ENCODE measurements around the gene ANKS1B.

Gene ANKS1B

DNA sequence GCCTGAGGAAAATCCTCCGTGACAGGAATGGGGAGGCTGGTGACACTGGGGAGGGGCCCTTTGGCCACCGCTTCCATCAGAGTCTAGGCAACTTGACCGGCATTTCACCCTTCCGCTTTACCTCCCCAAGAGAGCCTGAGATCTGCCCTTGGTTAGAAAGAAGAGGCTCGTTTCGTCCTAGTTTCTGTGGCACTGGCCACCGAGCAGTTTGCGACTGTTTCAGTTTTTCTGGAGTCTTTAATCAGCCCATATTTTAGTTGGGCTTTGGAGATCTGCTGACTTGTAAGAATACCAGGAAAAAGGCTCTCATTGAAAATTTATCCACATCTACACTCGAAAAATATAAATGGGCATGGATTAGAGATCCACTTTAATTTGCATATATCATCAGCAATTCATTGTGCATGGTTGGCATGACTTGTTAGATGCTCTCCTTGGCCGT, 414 bp upstream of the ANKS1B start (continued):
- TF ChIP-seq, protein P1, sequence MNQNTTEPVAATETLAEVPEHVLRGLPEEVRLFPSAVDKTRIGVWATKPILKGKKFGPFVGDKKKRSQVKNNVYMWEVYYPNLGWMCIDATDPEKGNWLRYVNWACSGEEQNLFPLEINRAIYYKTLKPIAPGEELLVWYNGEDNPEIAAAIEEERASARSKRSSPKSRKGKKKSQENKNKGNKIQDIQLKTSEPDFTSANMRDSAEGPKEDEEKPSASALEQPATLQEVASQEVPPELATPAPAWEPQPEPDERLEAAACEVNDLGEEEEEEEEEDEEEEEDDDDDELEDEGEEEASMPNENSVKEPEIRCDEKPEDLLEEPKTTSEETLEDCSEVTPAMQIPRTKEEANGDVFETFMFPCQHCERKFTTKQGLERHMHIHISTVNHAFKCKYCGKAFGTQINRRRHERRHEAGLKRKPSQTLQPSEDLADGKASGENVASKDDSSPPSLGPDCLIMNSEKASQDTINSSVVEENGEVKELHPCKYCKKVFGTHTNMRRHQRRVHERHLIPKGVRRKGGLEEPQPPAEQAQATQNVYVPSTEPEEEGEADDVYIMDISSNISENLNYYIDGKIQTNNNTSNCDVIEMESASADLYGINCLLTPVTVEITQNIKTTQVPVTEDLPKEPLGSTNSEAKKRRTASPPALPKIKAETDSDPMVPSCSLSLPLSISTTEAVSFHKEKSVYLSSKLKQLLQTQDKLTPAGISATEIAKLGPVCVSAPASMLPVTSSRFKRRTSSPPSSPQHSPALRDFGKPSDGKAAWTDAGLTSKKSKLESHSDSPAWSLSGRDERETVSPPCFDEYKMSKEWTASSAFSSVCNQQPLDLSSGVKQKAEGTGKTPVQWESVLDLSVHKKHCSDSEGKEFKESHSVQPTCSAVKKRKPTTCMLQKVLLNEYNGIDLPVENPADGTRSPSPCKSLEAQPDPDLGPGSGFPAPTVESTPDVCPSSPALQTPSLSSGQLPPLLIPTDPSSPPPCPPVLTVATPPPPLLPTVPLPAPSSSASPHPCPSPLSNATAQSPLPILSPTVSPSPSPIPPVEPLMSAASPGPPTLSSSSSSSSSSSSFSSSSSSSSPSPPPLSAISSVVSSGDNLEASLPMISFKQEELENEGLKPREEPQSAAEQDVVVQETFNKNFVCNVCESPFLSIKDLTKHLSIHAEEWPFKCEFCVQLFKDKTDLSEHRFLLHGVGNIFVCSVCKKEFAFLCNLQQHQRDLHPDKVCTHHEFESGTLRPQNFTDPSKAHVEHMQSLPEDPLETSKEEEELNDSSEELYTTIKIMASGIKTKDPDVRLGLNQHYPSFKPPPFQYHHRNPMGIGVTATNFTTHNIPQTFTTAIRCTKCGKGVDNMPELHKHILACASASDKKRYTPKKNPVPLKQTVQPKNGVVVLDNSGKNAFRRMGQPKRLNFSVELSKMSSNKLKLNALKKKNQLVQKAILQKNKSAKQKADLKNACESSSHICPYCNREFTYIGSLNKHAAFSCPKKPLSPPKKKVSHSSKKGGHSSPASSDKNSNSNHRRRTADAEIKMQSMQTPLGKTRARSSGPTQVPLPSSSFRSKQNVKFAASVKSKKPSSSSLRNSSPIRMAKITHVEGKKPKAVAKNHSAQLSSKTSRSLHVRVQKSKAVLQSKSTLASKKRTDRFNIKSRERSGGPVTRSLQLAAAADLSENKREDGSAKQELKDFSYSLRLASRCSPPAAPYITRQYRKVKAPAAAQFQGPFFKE (tag by site-specific recombination; IDR thresholded peaks at IDR 0.05; ENCODE audit: borderline replicate concordance), result no peak
- TF ChIP-seq, protein P2, sequence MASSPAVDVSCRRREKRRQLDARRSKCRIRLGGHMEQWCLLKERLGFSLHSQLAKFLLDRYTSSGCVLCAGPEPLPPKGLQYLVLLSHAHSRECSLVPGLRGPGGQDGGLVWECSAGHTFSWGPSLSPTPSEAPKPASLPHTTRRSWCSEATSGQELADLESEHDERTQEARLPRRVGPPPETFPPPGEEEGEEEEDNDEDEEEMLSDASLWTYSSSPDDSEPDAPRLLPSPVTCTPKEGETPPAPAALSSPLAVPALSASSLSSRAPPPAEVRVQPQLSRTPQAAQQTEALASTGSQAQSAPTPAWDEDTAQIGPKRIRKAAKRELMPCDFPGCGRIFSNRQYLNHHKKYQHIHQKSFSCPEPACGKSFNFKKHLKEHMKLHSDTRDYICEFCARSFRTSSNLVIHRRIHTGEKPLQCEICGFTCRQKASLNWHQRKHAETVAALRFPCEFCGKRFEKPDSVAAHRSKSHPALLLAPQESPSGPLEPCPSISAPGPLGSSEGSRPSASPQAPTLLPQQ (tag by site-specific recombination; IDR thresholded peaks at IDR 0.05), result no peak; the same call in 1 of the 2 replicates
- TF ChIP-seq ZNF629 (tag by site-specific recombination; IDR thresholded peaks at IDR 0.05) (no peak), HOXC10 (CRISPR knock-in tag; IDR thresholded peaks at IDR 0.05) (no peak), ZBTB7A (tag by site-specific recombination; IDR thresholded peaks at IDR 0.05; ENCODE audit: low read depth) (no peak), ZNF10 (tag by site-specific recombination; IDR thresholded peaks at IDR 0.05) (no peak), ZNF670 (tag by site-specific recombination; IDR thresholded peaks at IDR 0.05; ENCODE audit: low read depth) (no peak), TRIM28 (IDR thresholded peaks at IDR 0.05; ENCODE audit: borderline replicate concordance, low read length) (no peak), PBX3 (CRISPR knock-in tag; IDR thresholded peaks at IDR 0.05) (no peak), ZNF777 (tag by site-specific recombination; IDR thresholded peaks at IDR 0.05; ENCODE audit: borderline replicate concordance) (no peak), ZNF837 (tag by site-specific recombination; IDR thresholded peaks at IDR 0.05) (no peak), YY1 (tag by site-specific recombination; IDR thresholded peaks at IDR 0.05) (no peak), PRDM4 (tag by site-specific recombination; IDR thresholded peaks at IDR 0.05) (peak; percentile 25; the same call in 1 of the 2 replicates), ZNF660 (tag by site-specific recombination; IDR thresholded peaks at IDR 0.05) (peak; percentile 14; the same call in 1 of the 2 replicates), KLF16 (tag by site-specific recombination; IDR thresholded peaks at IDR 0.05) (0 out of 2 replicates have a peak, but pooled peaks have one; percentile 24), OSR2 (tag by site-specific recombination; IDR thresholded peaks at IDR 0.05) (no peak), HOXD13 (CRISPR knock-in tag; IDR thresholded peaks at IDR 0.05; ENCODE audit: borderline replicate concordance) (no peak), GLIS2 (tag by site-specific recombination; IDR thresholded peaks at IDR 0.05) (peak; percentile 4; the same call in 1 of the 2 replicates), ZIC2 (tag by site-specific recombination; IDR thresholded peaks at IDR 0.05) (no peak), FEZF1 (tag by site-specific recombination; IDR thresholded peaks at IDR 0.05) (no peak), ZSCAN23 (tag by site-specific recombination; IDR thresholded peaks at IDR 0.05) (no peak)
- TF ChIP-seq, protein P3, sequence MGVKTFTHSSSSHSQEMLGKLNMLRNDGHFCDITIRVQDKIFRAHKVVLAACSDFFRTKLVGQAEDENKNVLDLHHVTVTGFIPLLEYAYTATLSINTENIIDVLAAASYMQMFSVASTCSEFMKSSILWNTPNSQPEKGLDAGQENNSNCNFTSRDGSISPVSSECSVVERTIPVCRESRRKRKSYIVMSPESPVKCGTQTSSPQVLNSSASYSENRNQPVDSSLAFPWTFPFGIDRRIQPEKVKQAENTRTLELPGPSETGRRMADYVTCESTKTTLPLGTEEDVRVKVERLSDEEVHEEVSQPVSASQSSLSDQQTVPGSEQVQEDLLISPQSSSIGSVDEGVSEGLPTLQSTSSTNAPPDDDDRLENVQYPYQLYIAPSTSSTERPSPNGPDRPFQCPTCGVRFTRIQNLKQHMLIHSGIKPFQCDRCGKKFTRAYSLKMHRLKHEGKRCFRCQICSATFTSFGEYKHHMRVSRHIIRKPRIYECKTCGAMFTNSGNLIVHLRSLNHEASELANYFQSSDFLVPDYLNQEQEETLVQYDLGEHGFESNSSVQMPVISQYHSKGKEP (tag by site-specific recombination; IDR thresholded peaks at IDR 0.05), result no peak
- TF ChIP-seq, protein P4, sequence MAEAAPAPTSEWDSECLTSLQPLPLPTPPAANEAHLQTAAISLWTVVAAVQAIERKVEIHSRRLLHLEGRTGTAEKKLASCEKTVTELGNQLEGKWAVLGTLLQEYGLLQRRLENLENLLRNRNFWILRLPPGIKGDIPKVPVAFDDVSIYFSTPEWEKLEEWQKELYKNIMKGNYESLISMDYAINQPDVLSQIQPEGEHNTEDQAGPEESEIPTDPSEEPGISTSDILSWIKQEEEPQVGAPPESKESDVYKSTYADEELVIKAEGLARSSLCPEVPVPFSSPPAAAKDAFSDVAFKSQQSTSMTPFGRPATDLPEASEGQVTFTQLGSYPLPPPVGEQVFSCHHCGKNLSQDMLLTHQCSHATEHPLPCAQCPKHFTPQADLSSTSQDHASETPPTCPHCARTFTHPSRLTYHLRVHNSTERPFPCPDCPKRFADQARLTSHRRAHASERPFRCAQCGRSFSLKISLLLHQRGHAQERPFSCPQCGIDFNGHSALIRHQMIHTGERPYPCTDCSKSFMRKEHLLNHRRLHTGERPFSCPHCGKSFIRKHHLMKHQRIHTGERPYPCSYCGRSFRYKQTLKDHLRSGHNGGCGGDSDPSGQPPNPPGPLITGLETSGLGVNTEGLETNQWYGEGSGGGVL (tag by site-specific recombination; IDR thresholded peaks at IDR 0.05), result no peak

Data from HEK293 (cell line).